Neuronal stem cell (in vitro differentiated cells): ENCODE measurements around the gene ARRB2.

Experiments
- DNase-seq: peaks from one replicate; pipeline ENCODE4 v3.0.0-alpha.2; 2013; ENCODE audit warnings: low spot score
- H2AFZ ChIP-seq: one replicate; pipeline ENCODE4 v1.6.1; 2013; ENCODE audit warnings: mild to moderate bottlenecking, low read length, inconsistent platforms
- H2AK5ac ChIP-seq: 2 replicates; pipeline ENCODE4 v1.6.1; 2013; ENCODE audit warnings: low read depth, mild to moderate bottlenecking, inconsistent platforms, low read length, moderate library complexity, mixed read lengths
- H2BK120ac ChIP-seq: 2 replicates; pipeline ENCODE4 v1.6.1; 2013; ENCODE audit warnings: low read depth, mild to moderate bottlenecking, inconsistent platforms, low read length, moderate library complexity, mixed read lengths
- H2BK12ac ChIP-seq: one replicate; pipeline ENCODE4 v1.6.1; 2013; ENCODE audit warnings: low read length, inconsistent platforms
- H2BK15ac ChIP-seq: 2 replicates; pipeline ENCODE4 v1.6.1; 2013; ENCODE audit warnings: mild to moderate bottlenecking, low read length, inconsistent platforms, mixed read lengths
- H2BK5ac ChIP-seq: one replicate; pipeline ENCODE4 v1.6.1; 2013; ENCODE audit warnings: inconsistent platforms, mild to moderate bottlenecking, low read length, moderate library complexity
- H3K14ac ChIP-seq: one replicate; pipeline ENCODE4 v1.6.1; 2013; ENCODE audit warnings: low read length, inconsistent platforms
- H3K18ac ChIP-seq: 2 replicates; pipeline ENCODE4 v1.6.1; 2013; ENCODE audit warnings: low read length, inconsistent platforms
- H3K23ac ChIP-seq: 2 replicates; pipeline ENCODE4 v1.6.1; 2013; ENCODE audit warnings: low read depth, mild to moderate bottlenecking, mixed read lengths, low read length, inconsistent platforms; ENCODE audit not compliant: poor library complexity
- H3K27ac ChIP-seq: replicated peaks from 3 replicates; pipeline ENCODE4 v1.5.1; 2013; ENCODE audit warnings: low read length, inconsistent platforms
- H3K27me3 ChIP-seq, 3 experiments: 2 replicates each; pipeline ENCODE4 v1.6.1; 2013; ENCODE audit warnings: low read length in 3 of 3, mild to moderate bottlenecking in 2 of 3, inconsistent platforms in 1 of 3, low read depth in 1 of 3, mixed read lengths in 1 of 3, moderate library complexity in 1 of 3; ENCODE audit not compliant: control insufficient read depth in 3 of 3, insufficient read depth in 3 of 3
- H3K36me3 ChIP-seq, 2 donors: replicated peaks in 1 of 2; 2 replicates each; pipeline ENCODE4 v1.6.1; 2013; ENCODE audit warnings: low read length in 2 of 2; ENCODE audit not compliant: control insufficient read depth in 2 of 2, insufficient read depth in 2 of 2
- H3K4ac ChIP-seq: 2 replicates; pipeline ENCODE4 v1.6.1; 2013; ENCODE audit warnings: inconsistent platforms, mild to moderate bottlenecking, low read length, moderate library complexity
- H3K4me1 ChIP-seq, 2 donors: 1 replicate in 1 of 2; 2 replicates in 1 of 2; pipeline ENCODE4 v1.6.1; 2013; ENCODE audit warnings: low read length in 2 of 2, low read depth in 1 of 2; ENCODE audit not compliant: control insufficient read depth in 2 of 2, insufficient read depth in 1 of 2
- H3K4me2 ChIP-seq: one replicate; pipeline ENCODE4 v1.6.1; 2013; ENCODE audit warnings: mild to moderate bottlenecking, low read length, inconsistent platforms; ENCODE audit not compliant: insufficient read depth, poor library complexity, severe bottlenecking
- H3K4me3 ChIP-seq, 2 donors: 2 replicates each; pipeline ENCODE4 v1.5.1; 2013; ENCODE audit warnings: low read length in 2 of 2, mild to moderate bottlenecking in 2 of 2, inconsistent platforms in 1 of 2, moderate library complexity in 1 of 2
- H3K79me1 ChIP-seq: one replicate; pipeline ENCODE4 v1.6.1; 2013; ENCODE audit warnings: low read depth, mild to moderate bottlenecking, inconsistent platforms, low read length, moderate library complexity
- H3K9ac ChIP-seq: one replicate; pipeline ENCODE4 v1.6.1; 2013; ENCODE audit warnings: mild to moderate bottlenecking, low read depth, low read length, inconsistent platforms; ENCODE audit not compliant: poor library complexity
- H3K9me3 ChIP-seq, 2 donors: replicated peaks in 1 of 2; 2 replicates each; pipeline versions ENCODE3 to v1.6.1; 2013; ENCODE audit warnings: low read length in 2 of 2, mild to moderate bottlenecking in 2 of 2, inconsistent platforms in 1 of 2, low read depth in 1 of 2, mixed read lengths in 1 of 2, moderate library complexity in 1 of 2; ENCODE audit not compliant: control insufficient read depth in 2 of 2, insufficient read depth in 1 of 2
- H4K8ac ChIP-seq: one replicate; pipeline ENCODE4 v1.6.1; 2013; ENCODE audit warnings: low read depth, mild to moderate bottlenecking, inconsistent platforms, low read length, moderate library complexity
- H4K91ac ChIP-seq: one replicate; pipeline ENCODE4 v1.6.1; 2013; ENCODE audit warnings: low read length, low read depth, mild to moderate bottlenecking, inconsistent platforms; ENCODE audit not compliant: poor library complexity
- WGBS, 2 donors: extraction: QIAGEN DNeasy Blood & Tissue Kit; methylation state at CpG; one replicate each; pipeline ENCODE4 v1.1.7; 2013; ENCODE audit warnings: missing lambda C conversion rate in 2 of 2, mixed read lengths in 1 of 2; ENCODE audit not compliant: insufficient read length in 2 of 2, insufficient replicate concordance in 1 of 2; ENCODE audit errors: extremely low coverage in 2 of 2; 5-methylcytosine and 5-hydroxymethylcytosine counted together

Gene ARRB2

GRCh38 chr17:4666296-4666695, 44.1 kb upstream of the ARRB2 start:
- no peak overlapping the region for H3K9ac ChIP-seq
- H2BK15ac ChIP-seq = no peak overlapping the region
- H3K4ac ChIP-seq = no peak overlapping the region
- H3K36me3 ChIP-seq = peaks cover 7 to 13% of the 10 kb centered on the region in 2 donors
- H3K14ac ChIP-seq = no peak overlapping the region
- H3K4me1 ChIP-seq = no peaks in the 10 kb centered on the region
- H3K18ac ChIP-seq = no peak overlapping the region
- DNase-seq = no peak
- H3K4me2 ChIP-seq = no peak overlapping the region
- no peak overlapping the region for H3K23ac ChIP-seq
- H2BK120ac ChIP-seq = no peak overlapping the region
- WGBS, 2 donors = no CpG with 5 or more reads among the region's 5 CpGs
- H3K27ac ChIP-seq = no peak overlapping the region
- no peak overlapping the region for H2BK5ac ChIP-seq
- H4K8ac ChIP-seq = no peak overlapping the region
- H2AFZ ChIP-seq = no peak overlapping the region
- no peak overlapping the region for H2BK12ac ChIP-seq
- H2AK5ac ChIP-seq = no peak overlapping the region
- H3K9me3 ChIP-seq = no peaks in the 10 kb centered on the region
- no peak overlapping the region for H4K91ac ChIP-seq
- no peaks in the 10 kb centered on the region for H3K79me1 ChIP-seq
- no peaks in the 10 kb centered on the region for H3K27me3 ChIP-seq
- H3K4me3 ChIP-seq = no peak overlapping the region

- no peaks in the 10 kb centered on the region for H3K4me1 ChIP-seq
- H2BK12ac ChIP-seq = no peak overlapping the region
- WGBS, 2 donors = no CpG with 5 or more reads among the region's 4 CpGs
Observed at GRCh38 chr17:4667166-4667565, 43.3 kb upstream of the ARRB2 start.

GRCh38 chr17:4672055-4672630, 38.3 kb upstream of the ARRB2 start:
- H3K4me2 ChIP-seq = no peak overlapping the region

More at GRCh38 chr17:4667166-4667565, 43.3 kb upstream of the ARRB2 start:
- no peak overlapping the region for H2AFZ ChIP-seq
- no peak overlapping the region for H4K91ac ChIP-seq
- H3K4me3 ChIP-seq = no peak overlapping the region
- H3K9me3 ChIP-seq = no peaks in the 10 kb centered on the region
- no peak overlapping the region for H2AK5ac ChIP-seq
- peaks cover 14 to 22% of the 10 kb centered on the region in 2 donors for H3K36me3 ChIP-seq
- H2BK15ac ChIP-seq = no peak overlapping the region
- H2BK120ac ChIP-seq = no peak overlapping the region
- no peaks in the 10 kb centered on the region for H3K79me1 ChIP-seq
- DNase-seq = no peak
- no peak overlapping the region for H3K18ac ChIP-seq
- H4K8ac ChIP-seq = no peak overlapping the region
- no peak overlapping the region for H3K4ac ChIP-seq
- H3K27ac ChIP-seq = no peak overlapping the region
- H3K4me2 ChIP-seq = no peak overlapping the region
- H2BK5ac ChIP-seq = no peak overlapping the region
- H3K9ac ChIP-seq = no peak overlapping the region
- no peak overlapping the region for H3K14ac ChIP-seq
- H3K23ac ChIP-seq = no peak overlapping the region
- H3K27me3 ChIP-seq = no peaks in the 10 kb centered on the region

GRCh38 chr17:4672751-4673150, 37.7 kb upstream of the ARRB2 start:
- WGBS, 2 donors = no CpG with 5 or more reads among the region's 8 CpGs
- no peak for DNase-seq
- no peak overlapping the region for H2BK5ac ChIP-seq
- H3K4me1 ChIP-seq = no peaks in the 10 kb centered on the region
- H3K27me3 ChIP-seq = no peaks in the 10 kb centered on the region
- H3K14ac ChIP-seq = no peak overlapping the region
- H3K4me2 ChIP-seq = no peak overlapping the region
- no peak overlapping the region for H3K27ac ChIP-seq
- no peak overlapping the region for H4K8ac ChIP-seq
- peak overlapping the region in 1 of 2 donors; percentile 44 for H3K4me3 ChIP-seq
- H2AFZ ChIP-seq = no peak overlapping the region
- H2AK5ac ChIP-seq = no peak overlapping the region
- no peak overlapping the region for H3K9ac ChIP-seq
- H3K36me3 ChIP-seq = peaks cover 59 to 75% of the 10 kb centered on the region in 2 donors
- H3K18ac ChIP-seq = no peak overlapping the region
- no peak overlapping the region for H2BK15ac ChIP-seq
- H2BK120ac ChIP-seq = no peak overlapping the region
- no peak overlapping the region for H4K91ac ChIP-seq
- no peak overlapping the region for H3K23ac ChIP-seq
- H3K9me3 ChIP-seq = no peaks in the 10 kb centered on the region
- H3K4ac ChIP-seq = no peak overlapping the region
- H2BK12ac ChIP-seq = no peak overlapping the region
- H3K79me1 ChIP-seq = no peaks in the 10 kb centered on the region

More at GRCh38 chr17:4672055-4672630, 38.3 kb upstream of the ARRB2 start:
- Histone ChIP-seq H2AK5ac (no peak overlapping the region), H3K36me3 (peaks cover 59 to 69% of the 10 kb centered on the region in 2 donors), H2BK12ac (no peak overlapping the region), H3K27ac (no peak overlapping the region), H2BK5ac (no peak overlapping the region), H4K91ac (no peak overlapping the region), H3K14ac (no peak overlapping the region), H3K18ac (no peak overlapping the region), H3K9ac (no peak overlapping the region), H3K27me3 (no peaks in the 10 kb centered on the region), H2AFZ (no peak overlapping the region), H2BK120ac (no peak overlapping the region), H3K4ac (no peak overlapping the region), H3K4me3 (no peak overlapping the region), H3K9me3 (no peaks in the 10 kb centered on the region), H2BK15ac (no peak overlapping the region), H3K23ac (no peak overlapping the region), H3K79me1 (no peaks in the 10 kb centered on the region), H4K8ac (no peak overlapping the region), H3K4me1 (no peaks in the 10 kb centered on the region)
- no peak for DNase-seq
- no CpG with 5 or more reads among the region's 9 CpGs for WGBS, 2 donors
